ENCODE data around the gene SERPINE1. TPM values are rescaled to one million over a fixed set of nuclear protein-coding genes. Genes with fewer than 3 reads are reported as not detected.
"Not testable (repeated sequence)": the region's sequence is repeated elsewhere in the genome, so short reads cannot be mapped to it uniquely, and the experiment has no call there.

The SERPINE1 gene
- total RNA-seq, 1 donor from 2014 or later = 5.3 TPM

GRCh38 chr7:101102026-101102425 lies 24.9 kb upstream of the SERPINE1 start:
- no peak for ATAC-seq

- ATAC-seq = not testable (repeated sequence)
Measured at GRCh38 chr7:101103701-101104100, 23.2 kb upstream of the SERPINE1 start.

GRCh38 chr7:101104193-101104713 lies 22.7 kb upstream of the SERPINE1 start:
- no peak for ATAC-seq

GRCh38 chr7:101104799-101105198 lies 22.1 kb upstream of the SERPINE1 start:
- ATAC-seq = no peak

- not testable (repeated sequence) for ATAC-seq
Measured at GRCh38 chr7:101105248-101105647, 21.7 kb upstream of the SERPINE1 start.

GRCh38 chr7:101106386-101106785 lies 20.5 kb upstream of the SERPINE1 start:
- ATAC-seq = no peak

GRCh38 chr7:101108330-101108857 lies 18.5 kb upstream of the SERPINE1 start:
- peak; percentile 53 for ATAC-seq

- ATAC-seq = peak; percentile 97
Measured at GRCh38 chr7:101108961-101109360, 17.9 kb upstream of the SERPINE1 start.

GRCh38 chr7:101109368-101109767 lies 17.5 kb upstream of the SERPINE1 start:
- ATAC-seq = no peak

GRCh38 chr7:101111261-101111660 lies 15.6 kb upstream of the SERPINE1 start:
- no peak for ATAC-seq

- ATAC-seq = no peak
Measured at GRCh38 chr7:101112233-101112632, 14.7 kb upstream of the SERPINE1 start.

- not testable (repeated sequence) for ATAC-seq
Measured at GRCh38 chr7:101113140-101113539, 13.8 kb upstream of the SERPINE1 start.

GRCh38 chr7:101113836-101114235 lies 13.1 kb upstream of the SERPINE1 start:
- no peak for ATAC-seq

GRCh38 chr7:101114492-101114891 lies 12.4 kb upstream of the SERPINE1 start:
- peak; percentile 7 for ATAC-seq

GRCh38 chr7:101115215-101115614 lies 11.7 kb upstream of the SERPINE1 start:
- no peak for ATAC-seq

- no peak for ATAC-seq
Measured at GRCh38 chr7:101116898-101117297, 10.0 kb upstream of the SERPINE1 start.

GRCh38 chr7:101118856-101119255 lies 8.0 kb upstream of the SERPINE1 start:
- ATAC-seq = no peak

GRCh38 chr7:101119876-101120275 lies 7.0 kb upstream of the SERPINE1 start:
- no peak for ATAC-seq

GRCh38 chr7:101120315-101120714 lies 6.6 kb upstream of the SERPINE1 start:
- ATAC-seq = no peak

- ATAC-seq = not testable (repeated sequence)
Measured at GRCh38 chr7:101121631-101121990, 5.3 kb upstream of the SERPINE1 start.

- ATAC-seq = peak; percentile 2
Measured at GRCh38 chr7:101121991-101122932, 4.6 kb upstream of the SERPINE1 start.

- no peak for ATAC-seq
Measured at GRCh38 chr7:101122933-101123702, 3.8 kb upstream of the SERPINE1 start.

GRCh38 chr7:101123703-101124068 lies 3.2 kb upstream of the SERPINE1 start:
- ATAC-seq = no peak
